Activated CD4-positive, alpha-beta T cell treated with anti-CD3 and anti-CD28 coated beads, Interleukin-2, amount 50 U/mL, for 16 hours (primary cell): ENCODE data around the gene ZFAND4.
A peak's percentile ranks its signal among the peaks of the same experiment; 100 is the strongest.
"Not testable (repeated sequence)": the region's sequence is repeated elsewhere in the genome, so short reads cannot be mapped to it uniquely, and the experiment has no call there.

Experiments used
- DNase-seq: peaks from one replicate; pipeline ENCODE4 v3.0.0-alpha.2; 2020

ZFAND4 gene

GRCh38 chr10:45672181-45673073 is at the start of gene ZFAND4:
Gene ZFAND4, minus strand, starts transcription at chr10:45672772. Its CDS starts 9,047 bp downstream, at chr10:45663725.
- peak; percentile 96 for DNase-seq

GRCh38 chr10:45721503-45721902 is 48.9 kb upstream of the ZFAND4 start:
- DNase-seq, result not testable (repeated sequence)

DNA sequence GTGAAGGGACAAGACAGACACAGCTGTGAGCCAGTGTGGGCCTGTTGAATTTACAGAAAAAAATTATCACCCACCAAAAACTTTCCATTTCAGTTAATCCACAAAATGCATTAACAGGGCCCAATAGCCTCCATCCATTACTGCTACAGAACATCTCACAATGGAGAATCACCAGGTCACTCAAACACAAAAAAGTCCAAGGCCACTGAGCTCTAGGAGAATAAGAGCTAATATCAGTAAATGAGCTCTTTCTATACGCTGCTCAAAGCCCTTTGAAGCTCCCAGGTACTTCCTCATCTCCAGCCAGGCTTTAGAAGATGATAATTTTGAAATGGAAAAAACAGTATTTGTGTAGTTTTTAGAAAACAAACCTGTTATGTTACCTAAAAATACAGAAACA is 45.1 kb upstream of the ZFAND4 start:
- DNase-seq, result not testable (repeated sequence)

DNA sequence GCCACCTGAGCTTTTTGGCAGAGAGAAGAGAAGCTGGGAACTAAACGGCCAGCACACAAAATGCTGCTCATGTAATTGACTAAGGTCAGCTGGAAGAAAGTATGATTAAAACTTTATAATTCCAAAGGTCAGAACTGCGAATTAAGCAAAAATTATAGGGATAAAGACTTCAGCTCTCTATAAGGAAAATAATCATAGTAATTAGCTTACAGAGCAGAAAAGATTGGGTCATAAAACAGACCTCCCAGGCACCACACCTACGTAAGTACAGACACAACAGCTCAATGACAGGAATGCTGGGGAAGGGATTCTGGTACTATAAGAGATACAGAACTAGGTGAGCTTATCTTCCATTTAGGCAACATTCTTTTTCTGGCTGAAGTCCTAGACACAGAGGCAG is 44.5 kb upstream of the ZFAND4 start:
- DNase-seq, result not testable (repeated sequence)

- DNase-seq, result not testable (repeated sequence)
Observed at GRCh38 chr10:45711223-45711622, 38.7 kb upstream of the ZFAND4 start.

GRCh38 chr10:45710200-45710796 is 37.7 kb upstream of the ZFAND4 start:
- not testable (repeated sequence) for DNase-seq

GRCh38 chr10:45678467-45678866 is 5.9 kb upstream of the ZFAND4 start:
- not testable (repeated sequence) for DNase-seq

DNA sequence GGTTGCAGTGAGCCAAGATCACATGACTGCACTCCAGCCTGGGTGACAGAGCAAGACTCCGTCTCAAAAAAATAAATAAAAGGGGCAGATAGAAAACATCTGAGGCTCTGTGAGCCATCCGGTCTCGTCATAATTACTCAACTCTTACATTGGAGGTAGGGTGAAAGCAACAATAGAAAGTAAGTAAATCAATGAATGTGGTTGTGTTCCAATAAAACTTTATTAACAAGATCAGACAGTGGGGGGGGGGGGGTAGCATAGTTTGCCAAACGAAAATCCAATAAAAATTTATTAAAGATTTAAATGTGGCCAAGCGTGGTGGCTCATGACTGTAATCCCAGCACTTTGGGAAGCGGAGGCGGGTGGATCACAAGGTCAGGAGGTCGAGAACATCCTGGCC is 2.8 kb upstream of the ZFAND4 start:
- DNase-seq, result no peak

DNA sequence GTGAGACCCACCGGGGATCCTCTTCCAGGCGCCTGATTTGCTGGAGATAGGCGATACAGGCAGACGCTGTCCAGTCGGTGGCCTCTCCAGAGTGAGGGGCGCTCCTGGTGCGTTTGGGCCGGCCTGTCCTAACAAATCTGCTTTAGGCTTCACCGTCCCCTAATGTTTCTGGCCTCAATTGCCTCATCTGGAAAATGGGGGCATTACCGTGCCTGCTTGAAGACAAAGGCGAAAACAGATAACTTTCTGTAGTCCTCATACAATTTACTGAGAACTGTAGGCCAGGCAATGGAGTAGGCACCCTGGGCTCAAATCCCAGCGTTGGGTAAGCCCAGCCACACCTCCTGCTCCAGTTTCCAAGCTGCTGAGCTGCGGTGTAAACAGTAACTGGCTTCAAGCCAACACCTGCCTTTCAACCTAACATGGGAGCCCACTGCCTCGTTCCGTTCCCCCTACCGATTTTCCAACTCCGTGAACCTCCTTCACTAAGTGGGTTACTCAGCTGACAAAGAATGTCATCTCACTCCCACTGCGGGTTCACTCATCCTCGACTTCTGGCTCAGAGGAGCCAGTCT is 589 bp upstream of the ZFAND4 start:
- no peak for DNase-seq

DNA sequence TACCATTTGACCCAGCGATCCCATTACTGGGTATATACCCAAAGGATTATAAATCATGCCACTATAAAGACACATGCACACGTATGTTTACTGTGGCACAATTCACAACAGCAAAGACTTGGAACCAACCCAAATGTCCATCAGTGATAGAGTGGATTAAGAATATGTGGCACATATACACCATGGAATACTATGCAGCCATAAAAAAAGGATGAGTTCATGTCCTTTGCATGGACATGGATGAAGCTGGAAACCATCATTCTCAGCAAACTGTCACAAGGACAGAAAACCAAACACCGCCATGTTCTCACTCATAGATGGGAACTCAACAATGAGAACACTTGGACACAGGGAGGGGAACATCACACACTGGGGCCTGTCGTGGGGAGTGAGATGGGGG is 1.3 kb downstream of the ZFAND4 start:
- not testable (repeated sequence) for DNase-seq

DNA sequence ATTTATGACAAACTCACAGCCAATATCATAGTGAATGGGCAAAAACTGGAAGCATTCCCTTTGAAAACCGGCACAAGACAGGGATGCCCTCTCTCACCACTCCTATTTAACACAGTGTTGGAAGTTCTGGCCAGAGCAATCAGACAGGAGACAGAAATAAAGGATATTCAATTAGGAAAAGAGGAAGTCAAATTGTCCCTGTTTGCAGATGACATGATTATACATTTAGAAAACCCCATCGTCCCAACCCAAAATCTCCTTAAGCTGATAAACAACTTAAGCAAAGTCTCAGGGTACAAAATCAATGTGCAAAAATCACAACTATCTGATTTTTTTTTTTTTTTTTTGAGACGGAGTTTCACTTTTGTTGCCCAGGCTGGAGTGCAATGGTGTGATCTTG is 2.7 kb downstream of the ZFAND4 start:
- DNase-seq, result not testable (repeated sequence)

DNA sequence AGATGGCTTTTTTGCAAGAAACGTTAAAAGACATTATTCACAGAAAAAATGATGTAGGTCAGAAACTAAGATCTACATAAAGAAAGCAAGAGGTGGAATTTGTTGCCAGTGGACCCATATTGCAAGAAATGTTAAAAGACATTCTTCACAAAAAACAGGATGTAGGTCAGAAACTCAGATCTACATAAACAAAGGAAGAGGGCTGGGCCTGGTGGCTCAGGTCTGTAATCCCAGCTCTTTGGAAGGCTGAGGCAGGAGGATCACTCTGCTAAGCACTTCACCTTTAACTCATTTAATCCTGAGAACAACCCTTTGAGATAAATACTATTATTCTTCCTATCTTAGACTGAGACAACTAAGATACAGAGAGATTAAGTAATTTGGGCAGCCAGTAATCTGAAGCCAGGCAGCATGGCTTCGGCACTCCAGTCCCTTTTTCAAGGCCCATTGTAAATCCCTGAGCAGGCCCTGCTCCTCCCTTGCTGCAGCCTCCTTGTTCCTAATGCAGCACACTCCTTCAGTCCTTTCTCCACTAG is 11.6 kb downstream of the ZFAND4 start:
- no peak for DNase-seq

DNA sequence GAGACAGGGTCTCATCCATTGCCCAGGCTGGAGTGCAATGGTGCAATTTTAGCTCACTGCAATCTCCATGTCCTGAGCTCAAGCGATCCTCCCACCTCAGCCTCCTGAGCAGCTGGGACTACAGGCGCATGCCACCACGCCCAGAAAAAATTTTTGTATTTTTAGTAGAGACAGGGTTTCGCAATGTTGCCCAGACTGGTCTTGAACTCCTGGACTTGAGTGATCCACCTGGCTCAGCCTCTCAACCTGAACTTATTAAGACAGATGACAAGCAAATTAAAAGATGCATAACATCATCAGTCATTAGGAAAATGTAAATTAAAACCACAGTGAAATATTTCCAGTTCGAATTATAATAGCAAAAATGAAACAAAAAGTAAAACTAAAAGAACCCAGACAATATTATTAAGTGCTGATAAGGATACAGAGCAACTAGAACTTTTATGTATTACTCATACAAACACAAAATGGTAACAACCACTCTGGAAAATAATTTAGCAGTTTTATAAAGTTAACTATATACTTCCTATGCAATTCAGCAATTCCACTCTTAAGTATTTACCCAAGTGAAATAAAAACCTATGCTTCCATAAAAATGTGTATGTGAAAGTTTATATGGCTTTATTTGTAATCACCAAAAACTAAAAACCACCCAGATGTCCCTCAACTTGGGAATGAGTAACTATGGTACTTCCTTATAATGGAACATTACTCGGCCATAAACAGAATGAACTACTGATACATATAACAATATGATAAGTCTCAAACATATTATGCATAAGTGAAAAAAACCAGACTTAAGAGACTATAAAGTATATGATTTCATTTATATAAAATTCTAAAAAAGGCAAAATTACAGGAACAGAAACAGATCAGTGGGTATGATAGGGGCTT is 15.3 kb downstream of the ZFAND4 start:
- DNase-seq, result no peak

DNA sequence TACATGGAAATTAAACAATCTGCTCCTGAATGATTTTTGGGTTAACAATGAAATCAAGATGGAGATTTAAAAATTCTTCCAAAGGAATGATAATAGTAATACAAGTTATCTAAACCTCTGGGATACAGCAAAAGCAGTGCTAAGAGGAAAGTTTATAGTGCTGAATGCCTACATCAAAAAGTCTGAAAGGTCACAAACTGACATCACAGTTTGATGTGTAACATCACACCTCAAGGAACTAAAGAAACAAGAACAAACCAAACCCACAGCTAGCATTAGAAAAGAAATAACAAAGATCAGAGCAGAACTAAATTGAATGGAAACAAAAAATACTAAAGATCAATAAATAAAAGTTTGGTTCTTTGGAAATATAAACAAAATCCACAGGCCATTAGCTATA is 17.4 kb downstream of the ZFAND4 start:
- DNase-seq, result no peak

DNA sequence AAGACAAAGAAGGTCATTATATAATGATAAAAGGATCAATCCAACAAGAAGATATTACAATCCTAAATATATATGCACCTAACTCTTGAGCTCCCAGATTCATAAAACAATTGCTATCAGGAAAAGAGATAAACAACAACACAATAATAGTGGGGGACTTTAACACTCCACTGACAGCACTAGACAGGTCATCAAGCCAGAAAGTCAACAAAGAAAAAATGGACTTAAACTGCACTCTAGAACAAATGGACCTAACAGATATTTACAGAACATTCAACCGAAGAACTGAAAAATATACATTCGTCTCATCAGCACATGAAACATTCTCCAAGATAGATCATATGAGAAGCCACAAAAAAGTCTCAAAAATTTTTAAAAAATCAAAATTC is 17.8 kb downstream of the ZFAND4 start:
- DNase-seq, result not testable (repeated sequence)

- no peak for DNase-seq
Observed at GRCh38 chr10:45653454-45653853, 19.1 kb downstream of the ZFAND4 start.

DNA sequence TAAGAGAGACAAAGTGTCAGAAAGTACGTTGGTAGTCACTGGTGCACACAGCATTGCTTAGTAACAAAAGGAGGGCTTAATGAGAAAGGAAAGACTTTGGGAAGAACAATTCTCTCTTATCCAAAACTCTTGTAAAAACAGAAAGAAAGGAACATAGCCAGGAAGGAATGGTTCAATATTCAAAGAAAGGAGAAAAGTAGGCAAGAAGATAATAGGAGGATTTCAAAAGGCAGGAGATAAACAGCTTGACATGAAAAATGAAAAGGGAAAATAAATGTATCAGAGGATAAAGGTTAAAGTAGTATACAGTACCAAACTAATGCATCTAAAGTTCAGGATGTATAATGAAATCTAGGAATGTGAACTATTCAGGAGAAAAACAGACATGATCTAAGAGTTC is 20.1 kb downstream of the ZFAND4 start:
- no peak for DNase-seq

DNA sequence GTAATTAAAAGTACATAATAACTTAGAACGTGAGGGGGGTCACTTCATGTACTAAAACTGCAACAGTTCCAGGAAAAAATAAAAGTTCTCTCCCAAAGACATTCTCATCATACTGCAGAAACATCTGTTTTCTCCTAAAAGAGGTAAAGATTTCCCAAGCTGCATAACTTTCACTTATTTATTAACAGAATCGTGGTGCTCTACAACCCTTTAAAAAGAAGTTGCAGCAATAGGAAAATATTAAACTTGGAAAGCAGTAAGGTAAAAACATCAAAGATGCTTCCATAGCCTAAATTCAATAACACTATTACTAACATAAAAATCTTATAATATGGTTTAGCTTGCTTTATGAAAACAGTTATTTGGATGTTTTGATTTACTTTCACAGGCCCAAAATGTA is 23.3 kb downstream of the ZFAND4 start:
- DNase-seq, result no peak

DNA sequence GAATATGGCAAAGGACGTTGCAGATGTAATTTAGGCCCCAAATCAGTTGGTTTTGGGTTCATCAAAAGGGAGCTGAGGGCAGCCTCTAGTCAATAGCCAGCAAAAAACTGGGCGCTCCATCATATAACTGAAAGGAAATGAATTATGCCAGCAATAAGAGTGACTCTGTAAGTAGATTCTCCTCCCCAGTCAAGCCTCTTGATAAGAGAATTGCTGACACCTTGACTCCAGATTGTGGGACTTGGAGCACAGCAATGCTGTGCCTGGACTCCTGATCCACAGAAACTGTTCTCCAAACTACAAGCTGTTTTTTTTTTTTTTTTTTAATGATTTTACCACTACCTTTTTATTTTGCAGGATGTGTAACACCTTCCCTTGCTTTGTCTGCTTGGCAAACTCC is 25.5 kb downstream of the ZFAND4 start:
- no peak for DNase-seq

GRCh38 chr10:45646384-45647050 is 26.1 kb downstream of the ZFAND4 start:
- DNase-seq, result no peak

DNA sequence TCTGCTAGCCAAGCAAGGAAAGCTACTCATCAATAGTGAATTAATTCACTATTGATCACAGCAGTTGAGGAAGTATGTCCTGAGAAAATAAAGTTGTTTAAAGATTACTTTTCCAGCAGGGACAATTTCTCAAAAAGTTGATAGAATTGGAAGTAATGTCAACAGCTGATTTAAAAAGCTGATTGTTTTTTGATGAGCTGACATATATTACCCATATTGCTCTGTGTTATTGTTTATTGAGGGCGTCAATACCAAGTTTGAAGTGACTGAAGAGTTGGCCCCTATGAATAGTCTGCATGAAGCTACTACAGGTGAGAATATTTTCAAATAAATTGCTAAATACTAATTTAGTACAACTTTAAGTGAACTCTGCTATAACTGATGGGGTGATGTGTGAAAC is 28.0 kb downstream of the ZFAND4 start:
- DNase-seq, result no peak

GRCh38 chr10:45640941-45641340 is 31.6 kb downstream of the ZFAND4 start:
- no peak for DNase-seq
